Activated T-helper 2 cell treated with anti-CD3 and anti-CD28 coated beads, Interferon-gamma antibody, Interleukin-2, Interleukin-4, amounts not matched to agents 10 μg/mL and 5 μg/mL and 100 μg/mL, durations not matched to agents 14 hours and 24 hours and 36 hours (primary cell): ENCODE data around the gene MEOX1. TPM values are rescaled to one million over a fixed set of nuclear protein-coding genes. Genes with fewer than 3 reads are reported as not detected.

Source experiments
- DNase-seq: peaks from one replicate; pipeline ENCODE4 v3.0.0; 2021; ENCODE audit warnings: low spot score
- H3K27ac Mint-ChIP-seq: one replicate; pipeline ENCODE4 v1.8.0; 2021; ENCODE audit warnings: mixed read lengths
- H3K27me3 Mint-ChIP-seq: one replicate; pipeline ENCODE4 v1.8.0; 2021; ENCODE audit warnings: low read depth, mixed read lengths
- H3K36me3 Mint-ChIP-seq: one replicate; pipeline ENCODE4 v1.8.0; 2021; ENCODE audit warnings: low read depth, mixed read lengths
- H3K4me1 Mint-ChIP-seq: one replicate; pipeline ENCODE4 v1.8.0; 2021; ENCODE audit warnings: low read depth, mixed read lengths
- H3K4me3 Mint-ChIP-seq: one replicate; pipeline ENCODE4 v1.8.0; 2021; ENCODE audit warnings: low read depth, mild to moderate bottlenecking, moderate library complexity, mixed read lengths
- H3K9me3 Mint-ChIP-seq: one replicate; pipeline ENCODE4 v1.8.0; 2021; ENCODE audit warnings: mixed read lengths
- intact Hi-C: fragments of 100-400 bp; cut with micrococcal nuclease; formaldehyde crosslinking; loops from one replicate; pipeline ENCODE4 v1.15.1; 2023
- total RNA-seq: library from RNA; stranded (reverse); gene quantifications from 2 replicates; pipeline ENCODE4 v1.2.3, GENCODE V29; 2022

The MEOX1 gene
- total RNA-seq, 1 donor from 2014 or later: 1.8 TPM

- Mint-ChIP-seq H3K27me3 (peaks cover 12% of the 10 kb centered on the region), H3K9me3 (no peaks in the 10 kb centered on the region), H3K4me3 (no peak overlapping the region), H3K36me3 (no peaks in the 10 kb centered on the region), H3K27ac (no peak overlapping the region), H3K4me1 (peaks cover 34% of the 10 kb centered on the region)
- no peak for DNase-seq
- intact Hi-C loops: no loop called here
Observed at GRCh38 chr17:43674394-43674793, 12.7 kb upstream of the MEOX1 start.

- DNase-seq: peak; percentile 62
- H3K9me3 Mint-ChIP-seq: no peaks in the 10 kb centered on the region
- H3K27me3 Mint-ChIP-seq: peaks cover 9% of the 10 kb centered on the region
- H3K27ac Mint-ChIP-seq: no peak overlapping the region
- no peak overlapping the region for H3K4me3 Mint-ChIP-seq
- peaks cover 35% of the 10 kb centered on the region for H3K4me1 Mint-ChIP-seq
- H3K36me3 Mint-ChIP-seq: no peaks in the 10 kb centered on the region
- intact Hi-C loops: loop anchor here (1.0 kb wide), 1 partner anchor 97 kb away; no protein-coding TSS in a partner anchor
Observed at GRCh38 chr17:43673516-43674323, 12.0 kb upstream of the MEOX1 start.

- Mint-ChIP-seq H3K36me3 (no peaks in the 10 kb centered on the region), H3K9me3 (no peaks in the 10 kb centered on the region), H3K27me3 (peaks cover 7% of the 10 kb centered on the region), H3K27ac (no peak overlapping the region), H3K4me1 (peaks cover 32% of the 10 kb centered on the region), H3K4me3 (no peak overlapping the region)
- intact Hi-C loops: no loop called here
- DNase-seq: no peak
Observed at GRCh38 chr17:43671755-43672519, 10.2 kb upstream of the MEOX1 start.

GRCh38 chr17:43671031-43671692, 9.4 kb upstream of the MEOX1 start:
- H3K9me3 Mint-ChIP-seq: no peaks in the 10 kb centered on the region
- no peaks in the 10 kb centered on the region for H3K36me3 Mint-ChIP-seq
- DNase-seq: no peak
- no peak overlapping the region for H3K4me3 Mint-ChIP-seq
- intact Hi-C loops: no loop called here
- no peak overlapping the region for H3K27ac Mint-ChIP-seq
- peaks cover 32% of the 10 kb centered on the region for H3K4me1 Mint-ChIP-seq
- H3K27me3 Mint-ChIP-seq: peaks cover 7% of the 10 kb centered on the region

- Mint-ChIP-seq H3K36me3 (no peaks in the 10 kb centered on the region), H3K27ac (no peak overlapping the region), H3K27me3 (peaks cover 6% of the 10 kb centered on the region), H3K4me3 (no peak overlapping the region), H3K9me3 (no peaks in the 10 kb centered on the region), H3K4me1 (peaks cover 30% of the 10 kb centered on the region)
- intact Hi-C loops: no loop called here
- no peak for DNase-seq
Observed at GRCh38 chr17:43670645-43671030, 8.9 kb upstream of the MEOX1 start.

GRCh38 chr17:43669971-43670644, 8.4 kb upstream of the MEOX1 start:
- H3K36me3 Mint-ChIP-seq: no peaks in the 10 kb centered on the region
- H3K4me1 Mint-ChIP-seq: peaks cover 31% of the 10 kb centered on the region
- H3K4me3 Mint-ChIP-seq: no peak overlapping the region
- H3K27me3 Mint-ChIP-seq: peaks cover under 1% of the 10 kb centered on the region
- no peak overlapping the region for H3K27ac Mint-ChIP-seq
- H3K9me3 Mint-ChIP-seq: no peaks in the 10 kb centered on the region
- DNase-seq: no peak
- intact Hi-C loops: no loop called here

GRCh38 chr17:43667947-43668348, 6.2 kb upstream of the MEOX1 start:
- no peak for DNase-seq
- Mint-ChIP-seq H3K4me3 (no peak overlapping the region), H3K36me3 (no peaks in the 10 kb centered on the region), H3K9me3 (no peaks in the 10 kb centered on the region), H3K27me3 (no peaks in the 10 kb centered on the region), H3K27ac (peak overlapping the region; percentile 74), H3K4me1 (peaks cover 33% of the 10 kb centered on the region)
- intact Hi-C loops: no loop called here

GRCh38 chr17:43667506-43667905, 5.8 kb upstream of the MEOX1 start:
- Mint-ChIP-seq H3K36me3 (no peaks in the 10 kb centered on the region), H3K9me3 (no peaks in the 10 kb centered on the region), H3K4me1 (peaks cover 35% of the 10 kb centered on the region), H3K27ac (no peak overlapping the region), H3K27me3 (no peaks in the 10 kb centered on the region), H3K4me3 (no peak overlapping the region)
- intact Hi-C loops: no loop called here
- no peak for DNase-seq

GRCh38 chr17:43665937-43666236, 4.2 kb upstream of the MEOX1 start:
- Mint-ChIP-seq H3K9me3 (no peaks in the 10 kb centered on the region), H3K27me3 (no peaks in the 10 kb centered on the region), H3K4me3 (no peak overlapping the region), H3K36me3 (no peaks in the 10 kb centered on the region), H3K27ac (no peak overlapping the region), H3K4me1 (peaks cover 45% of the 10 kb centered on the region)
- DNase-seq: no peak
- intact Hi-C loops: no loop called here

GRCh38 chr17:43665084-43665936, 3.6 kb upstream of the MEOX1 start:
- H3K27me3 Mint-ChIP-seq: no peaks in the 10 kb centered on the region
- no peak for DNase-seq
- H3K27ac Mint-ChIP-seq: no peak overlapping the region
- H3K4me3 Mint-ChIP-seq: no peak overlapping the region
- intact Hi-C loops: no loop called here
- no peaks in the 10 kb centered on the region for H3K36me3 Mint-ChIP-seq
- no peaks in the 10 kb centered on the region for H3K9me3 Mint-ChIP-seq
- H3K4me1 Mint-ChIP-seq: peaks cover 51% of the 10 kb centered on the region

GRCh38 chr17:43664096-43664495, 2.4 kb upstream of the MEOX1 start:
- Mint-ChIP-seq H3K4me3 (no peak overlapping the region), H3K27ac (no peak overlapping the region), H3K9me3 (no peaks in the 10 kb centered on the region), H3K27me3 (no peaks in the 10 kb centered on the region), H3K36me3 (no peaks in the 10 kb centered on the region), H3K4me1 (peaks cover 46% of the 10 kb centered on the region)
- DNase-seq: no peak
- intact Hi-C loops: no loop called here

- peaks cover 48% of the 10 kb centered on the region for H3K4me1 Mint-ChIP-seq
- intact Hi-C loops: no loop called here
- H3K27ac Mint-ChIP-seq: no peak overlapping the region
- DNase-seq: no peak
- no peaks in the 10 kb centered on the region for H3K27me3 Mint-ChIP-seq
- H3K9me3 Mint-ChIP-seq: no peaks in the 10 kb centered on the region
- no peak overlapping the region for H3K4me3 Mint-ChIP-seq
- H3K36me3 Mint-ChIP-seq: no peaks in the 10 kb centered on the region
Observed at GRCh38 chr17:43663383-43663782, 1.7 kb upstream of the MEOX1 start.
